SU-DHL-6 (cell line): ENCODE measurements around the gene FAM120A.

Experiments
- EZH2phosphoT487 ChIP-seq: fragments of 200-600 bp; sonication (generic), shearing (Covaris generic); conservative IDR thresholded peaks from 2 replicates; pipeline ENCODE4 v1.6.1; 2018; ENCODE audit warnings: mild to moderate bottlenecking, antibody characterized with exemption, low read length, moderate library complexity, mixed read lengths
- TF ChIP-seq, protein P1 (sequence below): fragments of 200-600 bp; sonication (generic); IDR thresholded peaks from one replicate; pipeline ENCODE4 v1.5.1; 2017; ENCODE audit warnings: antibody characterized with exemption, mild to moderate bottlenecking, low read length, moderate library complexity; ENCODE audit not compliant: insufficient read depth, poor library complexity, severe bottlenecking

DNA sequence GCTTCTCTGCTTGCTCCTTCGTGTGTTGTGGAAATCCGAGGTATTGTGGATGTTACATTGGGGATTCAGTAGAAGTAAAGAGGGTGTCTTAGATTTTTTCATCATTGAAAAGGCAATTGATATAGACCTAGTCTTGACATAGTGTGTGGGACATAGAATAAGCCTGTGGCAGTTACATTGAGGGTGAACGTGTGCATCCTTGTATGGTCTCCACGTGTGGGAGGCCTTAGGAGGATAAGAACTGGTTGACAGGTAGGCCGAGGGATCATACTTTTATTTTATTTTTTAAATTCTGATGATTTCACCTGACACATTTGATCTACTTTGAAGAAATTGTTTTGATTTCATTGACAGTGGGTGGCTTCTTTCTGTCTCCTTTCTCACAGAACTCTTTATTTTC is 18.9 kb downstream of the FAM120A start:
- TF ChIP-seq, protein P1, sequence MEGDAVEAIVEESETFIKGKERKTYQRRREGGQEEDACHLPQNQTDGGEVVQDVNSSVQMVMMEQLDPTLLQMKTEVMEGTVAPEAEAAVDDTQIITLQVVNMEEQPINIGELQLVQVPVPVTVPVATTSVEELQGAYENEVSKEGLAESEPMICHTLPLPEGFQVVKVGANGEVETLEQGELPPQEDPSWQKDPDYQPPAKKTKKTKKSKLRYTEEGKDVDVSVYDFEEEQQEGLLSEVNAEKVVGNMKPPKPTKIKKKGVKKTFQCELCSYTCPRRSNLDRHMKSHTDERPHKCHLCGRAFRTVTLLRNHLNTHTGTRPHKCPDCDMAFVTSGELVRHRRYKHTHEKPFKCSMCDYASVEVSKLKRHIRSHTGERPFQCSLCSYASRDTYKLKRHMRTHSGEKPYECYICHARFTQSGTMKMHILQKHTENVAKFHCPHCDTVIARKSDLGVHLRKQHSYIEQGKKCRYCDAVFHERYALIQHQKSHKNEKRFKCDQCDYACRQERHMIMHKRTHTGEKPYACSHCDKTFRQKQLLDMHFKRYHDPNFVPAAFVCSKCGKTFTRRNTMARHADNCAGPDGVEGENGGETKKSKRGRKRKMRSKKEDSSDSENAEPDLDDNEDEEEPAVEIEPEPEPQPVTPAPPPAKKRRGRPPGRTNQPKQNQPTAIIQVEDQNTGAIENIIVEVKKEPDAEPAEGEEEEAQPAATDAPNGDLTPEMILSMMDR, result no peak
- TF ChIP-seq EZH2phosphoT487, result no peak
